Stimulated activated CD4-positive, alpha-beta T cell treated with anti-CD3 and anti-CD28 coated beads, Interleukin-15, amount 100 ng/mL, for 24 hours (primary cell): Measurements from ENCODE around the gene GAREM2.

Experiments used
- DNase-seq: peaks from one replicate; pipeline ENCODE4 v3.0.0-alpha.2; 2020

Gene GAREM2

DNA sequence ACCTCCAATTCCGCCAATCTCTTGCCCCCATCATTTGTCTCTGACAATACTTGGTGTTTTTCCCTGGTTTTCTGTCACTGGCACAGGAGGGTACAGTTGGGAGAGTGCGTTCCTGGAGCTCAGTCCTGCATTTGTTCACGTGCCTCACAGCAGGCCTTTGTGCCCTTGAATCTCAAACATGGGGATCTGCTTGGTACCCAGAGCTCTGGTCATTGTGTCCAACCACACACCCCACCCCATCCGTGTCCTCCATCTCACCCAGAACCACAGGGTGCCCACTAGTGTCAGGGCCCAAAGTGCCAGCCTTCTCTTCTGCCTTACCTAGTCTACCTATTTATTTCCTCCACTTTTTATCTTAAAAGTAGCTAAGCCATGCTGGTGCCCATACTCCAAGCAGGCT lies 16.2 kb downstream of the GAREM2 start:
- no peak for DNase-seq

DNA sequence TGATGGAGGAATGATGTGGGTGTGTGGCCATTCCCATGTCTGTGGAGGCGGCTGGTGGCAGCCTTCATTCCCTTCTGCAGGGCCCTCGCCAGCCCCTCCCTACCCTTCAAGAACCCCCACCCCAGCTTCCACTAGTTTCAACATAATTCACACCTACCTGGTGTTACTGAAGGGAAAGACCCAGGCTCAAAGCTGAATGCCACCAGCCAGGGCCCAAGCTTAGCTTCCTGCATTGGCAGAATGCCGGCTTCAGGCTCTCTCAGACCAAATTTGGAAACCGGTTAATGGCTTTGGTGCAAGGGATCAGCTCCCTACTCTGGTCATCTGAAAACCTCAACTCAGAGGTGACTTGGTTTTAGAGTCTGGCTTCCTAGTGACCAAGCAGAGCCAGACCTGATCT lies 16.9 kb downstream of the GAREM2 start:
- no peak for DNase-seq

DNA sequence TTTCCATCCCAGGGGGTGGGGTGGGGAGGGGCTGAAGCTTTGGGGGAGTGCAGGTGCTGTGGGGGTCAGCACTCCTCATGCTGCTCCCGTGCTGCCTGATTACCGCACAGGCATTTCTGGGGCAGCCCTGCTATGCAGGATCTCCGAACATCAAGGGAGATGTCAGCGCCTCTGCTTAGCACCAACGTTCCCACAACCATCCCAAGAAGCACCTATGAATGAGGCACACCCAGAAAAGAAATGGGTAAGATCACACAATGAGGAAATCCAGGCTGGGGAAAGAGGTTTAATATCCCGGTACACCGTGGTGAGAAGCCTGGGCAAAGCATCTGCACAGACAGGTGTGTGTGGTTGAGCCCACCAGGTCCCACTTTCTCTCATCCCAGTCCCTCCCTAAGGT lies 17.5 kb downstream of the GAREM2 start:
- no peak for DNase-seq

DNA sequence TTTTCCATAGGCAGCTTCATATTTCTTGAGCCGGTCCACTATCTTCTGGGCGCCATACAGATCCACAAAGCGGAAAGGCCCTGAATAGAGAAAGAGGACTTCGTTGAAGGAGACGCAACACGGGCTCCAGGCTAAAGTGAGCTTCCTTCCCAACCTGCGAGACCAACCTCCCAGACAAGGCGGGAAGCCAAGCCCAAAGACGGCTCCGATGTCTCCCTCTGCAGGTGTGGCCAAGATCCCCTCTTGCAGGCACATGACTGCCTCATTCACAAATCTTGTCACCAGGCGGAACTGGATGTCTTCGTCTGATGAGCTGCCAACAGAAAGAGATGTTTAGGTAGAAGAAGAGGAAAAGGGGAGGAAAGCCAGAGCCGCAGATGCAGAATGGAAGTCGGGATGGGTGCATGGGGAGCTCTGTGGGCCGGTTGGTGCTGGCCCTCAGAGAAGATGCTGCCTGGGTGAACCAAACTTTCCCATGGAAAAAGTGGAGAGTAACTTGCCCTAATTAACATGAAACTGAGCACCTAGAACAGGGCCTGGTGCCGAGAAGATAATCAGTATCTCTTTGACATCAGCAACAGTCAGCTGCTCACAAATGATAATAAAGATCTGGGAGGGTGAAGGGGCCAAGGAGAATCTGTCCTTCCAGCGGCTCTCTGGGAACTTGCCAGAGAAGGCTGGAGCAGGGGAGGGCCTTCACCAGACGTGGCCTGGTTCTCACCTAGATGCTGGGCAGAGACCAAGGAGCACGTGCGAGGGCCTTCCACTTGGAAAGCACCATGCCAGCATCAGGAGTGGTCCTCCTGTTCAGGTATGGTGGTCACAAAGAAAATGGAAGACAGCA lies 18.6 kb downstream of the GAREM2 start:
- no peak for DNase-seq

DNA sequence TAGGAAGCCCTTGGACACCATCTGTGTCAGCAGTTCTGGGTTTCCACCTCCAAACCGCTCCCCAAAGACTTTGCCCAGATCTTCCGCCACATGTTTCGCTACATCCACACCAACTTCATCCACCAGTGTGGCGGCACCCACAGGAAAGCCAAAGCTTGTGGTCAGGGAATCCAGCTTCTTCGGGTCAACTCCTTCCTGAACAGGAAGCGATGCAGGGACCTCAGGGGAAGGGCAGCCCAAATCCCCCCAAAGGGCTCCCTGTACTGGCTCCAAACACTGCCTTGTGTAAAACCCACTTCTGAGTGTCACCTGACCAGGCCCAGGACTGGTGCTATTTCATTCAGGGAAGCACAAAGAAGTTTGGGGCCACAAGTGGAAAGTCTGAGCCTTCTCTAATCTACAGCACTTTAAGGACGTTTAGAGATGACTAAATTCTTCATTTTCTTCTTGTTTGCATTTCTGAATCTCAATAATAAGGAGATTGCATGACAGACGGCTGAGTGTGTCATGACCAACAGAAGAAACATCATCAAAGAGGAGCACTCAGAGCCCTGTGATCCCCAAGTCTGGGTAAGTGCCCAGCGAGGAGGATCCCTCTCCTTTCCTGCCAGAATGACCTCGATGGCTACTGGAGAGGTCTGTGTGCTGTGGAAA lies 20.8 kb downstream of the GAREM2 start:
- DNase-seq = no peak

DNA sequence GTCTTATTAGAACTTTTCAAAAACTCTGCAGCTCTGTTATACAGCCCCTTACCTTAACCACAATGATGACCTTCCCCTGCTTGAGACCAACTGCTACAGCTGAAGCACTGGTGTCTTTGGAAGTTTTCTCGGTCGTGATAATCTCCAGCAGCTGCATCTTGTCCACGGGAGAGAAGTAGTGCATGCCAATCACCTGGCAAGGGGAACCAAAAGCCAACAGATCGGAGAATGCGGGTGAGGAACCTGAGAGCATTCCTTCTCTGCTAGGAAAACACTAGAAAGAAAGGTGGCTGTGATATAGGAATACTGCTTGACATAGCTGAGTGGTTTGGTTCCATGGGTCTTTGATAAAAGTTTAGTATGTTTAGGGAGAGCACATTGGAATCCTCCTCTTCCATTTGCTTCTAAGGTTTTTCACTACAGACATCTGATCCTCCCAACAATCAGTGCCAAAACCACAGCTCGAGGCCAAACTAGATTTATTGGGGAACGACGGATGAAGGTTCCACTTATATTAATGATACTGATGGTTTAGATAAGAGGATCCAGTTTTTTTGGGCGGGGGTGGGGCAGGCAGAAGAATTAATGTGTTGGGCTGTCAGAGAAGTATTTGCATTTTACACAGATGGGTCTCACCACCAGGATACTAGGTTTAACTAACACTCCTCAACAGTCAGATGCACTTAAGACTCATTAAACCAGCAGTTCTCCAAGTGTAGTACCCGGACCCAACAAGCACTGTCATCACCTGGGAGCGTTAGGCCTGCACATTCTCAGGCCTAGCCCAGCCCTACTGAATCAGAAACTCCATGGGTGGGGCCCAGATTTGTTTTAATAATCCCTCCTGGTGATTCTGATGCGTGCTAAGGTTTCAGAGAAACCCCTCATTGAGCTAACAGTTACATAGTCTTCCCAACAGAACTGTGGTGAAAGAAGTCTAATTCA lies 22.4 kb downstream of the GAREM2 start:
- DNase-seq = no peak

DNA sequence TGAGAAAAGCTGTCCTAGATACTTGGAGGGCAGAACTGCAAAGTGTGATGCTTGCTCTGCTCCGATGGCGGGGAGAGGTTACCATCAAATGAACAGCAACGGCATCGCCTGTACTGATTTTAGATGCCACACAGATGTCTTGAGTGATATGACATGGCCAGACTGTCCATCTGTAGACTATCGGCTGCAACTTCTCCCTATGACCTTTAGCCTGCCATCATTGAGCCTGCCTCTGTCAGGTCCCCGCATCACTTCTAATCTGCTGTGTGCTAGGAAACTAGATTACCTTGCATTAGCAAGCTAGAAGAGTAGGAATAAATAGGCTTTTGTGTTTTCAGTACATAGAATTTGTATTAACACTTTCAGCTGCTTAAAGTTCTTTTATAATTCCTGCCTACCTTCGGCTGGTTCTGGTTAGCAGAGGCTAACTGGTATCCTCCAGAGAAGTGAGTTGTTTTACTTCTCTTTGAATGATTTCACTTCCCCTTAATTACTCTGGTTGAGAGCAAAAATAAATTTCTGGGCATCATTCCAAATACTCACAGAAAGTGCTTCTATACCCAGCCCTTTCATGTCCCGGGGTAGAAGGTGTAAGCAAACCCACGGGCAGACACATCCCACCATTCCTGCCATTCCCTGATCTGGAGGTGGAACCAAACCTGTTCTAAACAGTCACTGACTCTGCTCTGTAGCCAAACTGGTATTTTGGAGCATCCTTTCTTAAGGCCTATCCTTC lies 24.0 kb downstream of the GAREM2 start:
- DNase-seq = no peak

DNA sequence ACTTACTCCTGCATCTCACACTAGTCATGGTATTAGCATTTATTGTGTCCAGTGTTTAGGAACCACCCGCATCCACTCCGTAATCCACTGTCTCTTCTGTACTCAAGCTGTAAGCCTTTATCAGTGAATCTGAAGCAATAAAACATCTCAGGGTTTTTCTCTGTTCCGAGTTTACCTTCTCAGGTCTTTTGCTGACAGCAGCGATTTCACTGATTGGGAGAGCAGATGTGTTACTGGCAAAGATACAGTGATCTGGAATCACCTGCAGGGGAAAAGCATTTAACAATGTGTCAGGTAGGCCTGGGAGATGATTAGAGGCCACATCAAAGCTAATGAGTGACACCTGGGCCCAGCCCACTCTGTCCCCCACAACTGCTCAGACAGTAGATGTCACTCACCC lies 24.6 kb downstream of the GAREM2 start:
- no peak for DNase-seq

DNA sequence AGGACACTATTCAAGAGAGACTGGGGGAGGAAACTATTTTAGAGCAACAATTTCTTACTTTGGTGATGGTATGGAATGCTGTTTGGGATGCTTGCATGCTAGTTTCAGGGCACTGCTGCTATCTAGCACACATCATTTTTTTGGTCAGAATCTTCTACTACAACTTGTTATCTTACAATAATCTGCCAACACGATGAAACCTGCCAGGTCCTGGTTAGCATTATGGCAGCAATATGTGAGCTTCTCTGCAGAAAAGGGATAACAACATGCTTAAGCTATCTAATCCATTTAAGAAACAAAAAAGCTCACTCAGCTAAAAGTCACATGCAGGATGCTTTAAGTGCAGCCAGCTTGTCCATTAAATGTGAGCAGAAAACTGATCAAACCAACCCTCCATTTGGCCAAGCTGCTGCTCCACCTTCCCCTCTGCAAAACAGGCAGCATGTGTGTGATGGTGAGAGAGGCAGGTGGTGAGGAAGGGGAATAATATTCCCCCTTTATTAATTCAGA lies 30.1 kb downstream of the GAREM2 start:
- no peak for DNase-seq

DNA sequence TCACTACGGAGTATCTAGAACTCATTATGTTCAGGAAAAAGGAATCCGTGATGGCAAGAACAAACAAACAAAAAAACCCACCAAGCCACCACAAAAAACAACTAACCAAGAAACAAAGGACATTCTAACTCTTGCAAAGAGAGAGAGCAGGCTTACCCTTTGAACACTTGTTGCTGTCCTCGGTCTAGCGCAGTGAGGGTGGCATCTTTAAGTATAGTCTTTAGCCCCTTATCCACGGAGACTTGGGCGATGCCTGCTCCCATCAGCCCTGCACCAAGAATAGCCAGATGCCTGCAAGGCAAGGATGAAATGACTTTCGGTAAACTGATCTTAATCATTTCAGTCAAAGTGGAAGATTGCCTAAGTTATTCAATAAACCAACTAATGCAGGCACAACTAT lies 31.0 kb downstream of the GAREM2 start:
- no peak for DNase-seq

DNA sequence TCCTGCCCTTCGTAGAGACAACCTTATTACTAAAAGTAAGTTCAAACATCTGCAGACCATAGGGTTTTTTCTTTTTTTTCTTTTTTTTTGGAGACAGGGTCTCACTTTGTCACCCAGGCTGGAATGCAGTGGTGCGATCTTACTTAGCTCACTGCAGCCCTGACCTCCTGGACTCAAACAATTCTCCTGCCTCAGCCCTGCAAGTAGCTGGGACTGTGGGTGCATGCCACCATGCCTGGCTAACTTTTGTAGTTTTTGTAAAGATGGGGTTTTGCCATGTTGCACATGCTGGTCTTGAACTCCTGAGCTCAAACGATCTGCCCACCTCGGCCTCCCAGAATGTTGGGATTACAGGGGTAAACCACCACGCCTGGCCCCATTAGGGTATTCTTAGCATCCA lies 39.1 kb downstream of the GAREM2 start:
- DNase-seq = no peak

DNA sequence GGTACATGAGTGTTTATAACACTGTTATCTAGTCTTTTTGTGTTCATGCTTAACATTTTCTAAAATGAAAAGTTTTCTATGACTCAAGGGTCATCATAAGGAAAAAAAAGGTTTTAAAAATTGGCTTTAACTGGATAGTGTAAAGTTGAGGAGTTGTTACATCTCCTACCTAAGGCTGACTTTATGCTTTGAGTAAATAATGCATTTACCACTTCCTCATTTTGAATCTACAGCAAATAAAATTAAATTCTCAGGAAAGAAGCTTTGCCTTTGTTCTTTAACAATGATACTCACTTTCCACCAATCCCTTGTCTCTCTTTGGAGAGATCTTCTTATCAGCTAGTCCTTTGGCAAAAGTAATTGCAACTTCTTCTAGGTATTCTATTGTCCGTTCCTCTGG lies 41.9 kb downstream of the GAREM2 start:
- no peak for DNase-seq

DNA sequence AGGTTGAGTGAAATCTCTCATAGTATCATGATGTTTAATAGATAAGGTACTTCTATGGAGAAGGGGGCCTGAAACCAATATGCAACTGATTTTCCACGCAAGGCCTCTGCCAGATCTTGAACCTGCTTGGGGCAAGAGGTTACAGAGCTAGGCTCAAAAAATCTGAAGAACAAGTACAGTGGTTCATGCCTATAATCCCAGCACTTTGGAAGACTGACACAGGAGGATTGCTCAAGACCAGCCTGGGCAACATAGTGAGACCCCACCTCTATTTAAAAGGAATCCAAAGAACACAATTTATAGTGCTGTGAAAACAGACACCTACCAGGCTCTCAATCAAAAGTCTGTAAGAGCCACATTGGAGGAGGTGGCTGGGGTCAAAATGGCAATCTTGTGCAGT lies 42.9 kb downstream of the GAREM2 start:
- DNase-seq = no peak

DNA sequence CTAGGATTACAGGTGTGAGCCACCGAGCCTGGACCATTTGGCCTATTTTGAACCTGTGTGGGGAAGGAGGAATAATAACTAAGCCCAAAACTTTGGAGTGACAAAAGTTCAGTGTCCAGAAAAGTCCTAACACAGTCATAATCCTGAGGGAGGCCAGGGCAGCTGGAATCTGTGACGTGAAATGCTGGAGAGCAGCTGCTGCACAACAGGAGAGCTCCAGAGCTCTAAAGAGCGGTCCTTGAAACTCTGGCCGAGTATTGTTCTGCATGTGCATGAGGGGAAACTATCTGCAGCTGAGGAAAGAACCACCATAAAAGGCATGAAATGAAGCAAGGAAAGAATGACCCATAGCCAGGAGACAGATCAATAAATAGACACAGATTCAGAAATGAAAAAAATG lies 43.7 kb downstream of the GAREM2 start:
- DNase-seq = no peak

DNA sequence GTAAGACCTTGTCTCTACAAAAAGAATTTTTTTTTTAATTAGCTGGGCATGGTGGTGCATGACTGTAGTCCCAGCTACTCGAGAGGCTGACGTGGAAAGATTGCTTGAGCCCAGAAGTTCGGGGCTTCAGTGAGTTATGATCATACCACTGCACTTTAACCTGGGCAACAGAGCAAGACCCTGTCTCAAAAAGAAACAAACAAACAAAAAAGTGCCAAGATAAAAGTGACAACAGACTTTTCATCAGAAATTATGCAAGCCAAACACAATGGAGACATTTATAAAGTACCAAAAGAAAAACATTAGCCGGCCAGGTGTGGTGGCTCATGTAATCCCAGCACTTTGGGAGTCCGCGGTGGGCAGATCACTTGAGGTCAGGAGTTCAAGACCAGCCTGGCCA lies 44.8 kb downstream of the GAREM2 start:
- no peak for DNase-seq

DNA sequence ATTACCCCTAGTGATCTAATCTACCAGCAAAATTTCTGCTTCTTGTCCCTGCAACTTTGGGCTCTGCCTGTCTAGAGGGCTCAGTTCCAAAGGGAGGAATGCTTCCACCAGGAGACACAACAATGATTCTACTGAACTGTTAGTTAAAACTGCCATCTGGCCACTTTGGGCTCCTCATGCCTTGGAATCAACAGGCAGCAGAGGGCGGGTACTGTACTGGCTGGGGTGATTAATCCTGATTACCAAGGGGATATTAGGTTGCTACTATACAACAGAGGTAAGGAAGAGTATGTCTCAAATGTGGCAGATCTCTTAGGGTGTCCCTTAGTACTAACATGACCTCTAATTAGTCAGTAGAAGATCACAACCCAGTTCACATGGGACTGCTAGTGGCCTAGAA lies 50.1 kb downstream of the GAREM2 start:
- DNase-seq = no peak

DNA sequence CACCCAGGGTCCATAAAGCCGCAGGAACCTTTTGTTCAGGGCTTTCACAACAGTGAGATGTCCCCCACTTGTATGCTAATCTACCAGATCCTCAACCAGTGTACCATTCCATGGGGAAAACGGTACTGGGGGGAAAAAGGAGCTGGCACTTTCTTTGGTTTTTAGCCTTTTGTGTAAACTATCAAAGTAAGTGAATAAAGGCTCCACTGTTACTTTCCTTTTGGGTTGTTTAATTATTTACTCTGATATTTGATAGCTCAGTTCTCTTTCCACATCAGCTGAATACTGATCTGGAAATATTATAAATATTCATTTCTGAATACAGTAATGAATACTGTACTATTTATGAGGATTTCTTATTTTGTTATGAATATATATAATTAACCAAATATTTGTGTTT lies 51.2 kb downstream of the GAREM2 start:
- no peak for DNase-seq

DNA sequence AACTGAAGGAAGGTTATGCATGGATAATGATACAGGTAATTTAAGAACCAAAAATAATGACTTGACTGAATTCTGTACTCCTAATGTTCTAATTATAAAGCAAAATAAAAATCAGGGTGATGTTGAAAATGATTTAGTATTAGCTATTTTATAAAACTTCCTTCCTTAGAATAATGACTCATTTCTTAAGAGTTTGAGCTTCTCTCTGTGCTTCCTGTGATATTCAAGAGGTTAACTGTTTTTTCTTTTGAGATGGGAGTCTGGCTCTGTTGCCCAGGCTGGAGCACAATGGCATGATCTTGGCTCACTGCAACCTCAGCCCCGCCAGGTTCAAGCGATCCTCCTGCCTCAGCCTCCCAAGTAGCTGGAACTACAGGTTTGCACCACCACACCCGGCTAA lies 56.7 kb downstream of the GAREM2 start:
- no peak for DNase-seq

DNA sequence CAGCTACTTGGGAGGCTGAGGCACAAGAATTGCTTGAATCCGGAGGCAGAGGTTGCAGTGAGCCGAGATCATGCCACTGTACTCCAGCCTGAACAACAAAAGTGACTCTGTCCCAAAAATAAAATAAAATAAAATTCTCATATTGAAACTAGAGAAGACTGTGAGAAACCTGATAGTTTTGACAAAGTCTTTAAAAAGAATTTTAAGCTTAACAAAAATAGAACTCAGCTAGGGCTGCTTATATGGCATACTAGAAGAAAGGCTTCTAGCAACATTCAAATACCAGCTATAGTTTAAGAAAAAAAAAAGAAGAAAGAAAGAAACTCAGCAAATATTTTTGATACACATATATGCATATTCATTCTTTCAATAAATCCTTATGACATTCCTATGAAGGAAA lies 57.9 kb downstream of the GAREM2 start:
- DNase-seq = no peak

DNA sequence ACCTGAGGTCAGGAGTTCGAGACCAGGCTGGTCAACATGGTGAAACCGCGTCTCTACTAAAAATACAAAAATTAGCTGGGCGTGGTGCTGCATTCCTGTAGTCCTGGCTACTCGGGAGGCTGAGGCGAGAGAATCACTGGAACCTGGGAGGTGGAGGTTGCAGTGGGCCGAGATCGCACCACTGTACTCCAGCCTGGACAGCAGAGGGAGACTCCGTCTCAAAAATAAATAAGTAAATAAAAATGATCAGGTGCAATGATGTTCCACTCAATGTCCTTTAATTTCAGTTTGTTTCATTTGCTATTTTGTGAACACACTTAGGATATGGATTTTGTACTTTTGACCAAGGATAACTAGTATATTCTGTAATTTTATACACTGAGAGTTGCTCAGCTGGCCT lies 62.2 kb downstream of the GAREM2 start:
- no peak for DNase-seq

DNA sequence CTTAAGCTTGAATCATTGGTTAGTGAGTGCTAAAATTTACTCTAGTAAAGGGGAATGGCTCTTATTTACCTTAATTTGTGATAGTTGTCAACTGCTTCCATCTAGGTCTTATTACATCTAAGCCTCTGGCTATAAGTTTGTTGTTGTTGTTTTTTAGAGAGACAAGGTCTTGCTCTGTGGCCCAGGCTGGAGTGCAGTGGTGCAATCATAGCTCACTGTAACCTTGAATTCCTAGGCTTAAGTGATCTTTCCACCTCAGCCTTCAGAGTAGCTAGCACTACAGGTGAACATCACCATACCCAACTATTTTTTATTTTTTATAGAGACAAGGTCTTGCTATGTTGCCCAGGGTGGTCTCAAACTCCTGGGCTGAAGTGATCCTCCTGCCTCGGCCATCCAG lies 65.0 kb downstream of the GAREM2 start:
- no peak for DNase-seq

DNA sequence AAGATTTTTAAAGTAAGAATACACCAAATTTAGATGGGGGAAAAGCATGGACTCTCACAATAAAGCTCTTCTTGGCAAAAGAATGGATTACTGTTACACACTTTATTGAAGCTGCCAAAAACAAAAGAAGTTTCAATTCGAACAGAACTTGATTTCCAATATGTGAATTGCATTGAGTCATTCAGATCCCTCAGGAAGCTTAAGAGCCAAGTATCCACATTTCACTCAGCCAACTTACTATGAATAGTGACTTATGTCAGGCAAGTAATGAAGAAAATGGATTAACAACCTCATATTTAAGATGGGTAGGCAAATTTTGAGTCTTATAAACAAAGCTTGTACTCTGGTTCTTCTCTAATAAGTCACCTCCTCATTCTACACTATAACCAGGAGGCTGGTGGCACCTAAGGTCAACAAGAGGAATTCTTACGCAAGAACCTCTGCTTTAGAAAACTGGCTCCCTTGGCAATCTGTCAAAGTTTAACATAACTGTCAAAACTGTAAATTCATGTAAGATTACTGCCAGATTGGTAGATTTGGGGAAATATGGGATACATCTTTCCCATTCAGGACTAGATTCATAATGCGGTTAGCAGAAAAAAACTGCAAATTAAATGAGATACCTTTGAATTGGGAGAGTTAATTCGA lies 65.5 kb downstream of the GAREM2 start:
- DNase-seq = no peak
